Astrocyte (in vitro differentiated cells and primary cell): ENCODE measurements around the gene IFT81.

Experiments used
- EZH2 ChIP-seq: IDR thresholded peaks from 2 replicates; pipeline ENCODE4 v1.6.1; 2012; ENCODE audit warnings: mild to moderate bottlenecking, low read length, inconsistent platforms; ENCODE audit not compliant: insufficient read depth
- TF ChIP-seq, protein P1 (sequence below): IDR thresholded peaks from 2 replicates; pipeline ENCODE4 v1.5.1; 2011; ENCODE audit warnings: low read depth, mild to moderate bottlenecking, inconsistent platforms, low read length, moderate library complexity; ENCODE audit not compliant: insufficient read depth

GRCh38 chr12:110197003-110197402, 72.8 kb downstream of the IFT81 start:
- TF ChIP-seq, protein P1, sequence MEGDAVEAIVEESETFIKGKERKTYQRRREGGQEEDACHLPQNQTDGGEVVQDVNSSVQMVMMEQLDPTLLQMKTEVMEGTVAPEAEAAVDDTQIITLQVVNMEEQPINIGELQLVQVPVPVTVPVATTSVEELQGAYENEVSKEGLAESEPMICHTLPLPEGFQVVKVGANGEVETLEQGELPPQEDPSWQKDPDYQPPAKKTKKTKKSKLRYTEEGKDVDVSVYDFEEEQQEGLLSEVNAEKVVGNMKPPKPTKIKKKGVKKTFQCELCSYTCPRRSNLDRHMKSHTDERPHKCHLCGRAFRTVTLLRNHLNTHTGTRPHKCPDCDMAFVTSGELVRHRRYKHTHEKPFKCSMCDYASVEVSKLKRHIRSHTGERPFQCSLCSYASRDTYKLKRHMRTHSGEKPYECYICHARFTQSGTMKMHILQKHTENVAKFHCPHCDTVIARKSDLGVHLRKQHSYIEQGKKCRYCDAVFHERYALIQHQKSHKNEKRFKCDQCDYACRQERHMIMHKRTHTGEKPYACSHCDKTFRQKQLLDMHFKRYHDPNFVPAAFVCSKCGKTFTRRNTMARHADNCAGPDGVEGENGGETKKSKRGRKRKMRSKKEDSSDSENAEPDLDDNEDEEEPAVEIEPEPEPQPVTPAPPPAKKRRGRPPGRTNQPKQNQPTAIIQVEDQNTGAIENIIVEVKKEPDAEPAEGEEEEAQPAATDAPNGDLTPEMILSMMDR, result no peak
- no peak for TF ChIP-seq EZH2
